HG02885 (cell line): Measurements from ENCODE around the gene NEURL3.
A peak's percentile ranks its signal among the peaks of the same experiment; 100 is the strongest.

ENCODE experiments used
- ATAC-seq: cut with Tn5 transposase; IDR thresholded peaks from one replicate; pipeline ENCODE4 v1.9.1; 2021; ENCODE audit warnings: mild to moderate bottlenecking; ENCODE audit not compliant: unreplicated experiment, poor library complexity

Gene NEURL3

GRCh38 chr2:96528700-96529375 lies 23.7 kb upstream of the NEURL3 start:
- no peak for ATAC-seq

GRCh38 chr2:96528006-96528699 lies 23.0 kb upstream of the NEURL3 start:
- no peak for ATAC-seq

GRCh38 chr2:96527286-96528005 lies 22.3 kb upstream of the NEURL3 start:
- ATAC-seq, result peak; percentile 45

GRCh38 chr2:96526615-96527285 lies 21.6 kb upstream of the NEURL3 start:
- ATAC-seq, result no peak

- ATAC-seq, result no peak
These were observed 21.0 kb upstream of the NEURL3 start for GRCh38 chr2:96526101-96526591.

GRCh38 chr2:96525211-96525507 lies 20.0 kb upstream of the NEURL3 start:
- no peak for ATAC-seq

- no peak for ATAC-seq
These were observed 19.5 kb upstream of the NEURL3 start for GRCh38 chr2:96524482-96525210.

- no peak for ATAC-seq
These were observed 18.7 kb upstream of the NEURL3 start for GRCh38 chr2:96523659-96524481.

- ATAC-seq, result no peak
These were observed 17.4 kb upstream of the NEURL3 start for GRCh38 chr2:96522304-96523203.

GRCh38 chr2:96521219-96521618 lies 16.1 kb upstream of the NEURL3 start:
- no peak for ATAC-seq

- ATAC-seq, result no peak
These were observed 15.5 kb upstream of the NEURL3 start for GRCh38 chr2:96520697-96521096.

- no peak for ATAC-seq
These were observed 15.1 kb upstream of the NEURL3 start for GRCh38 chr2:96520231-96520630.

GRCh38 chr2:96517079-96517478 lies 11.9 kb upstream of the NEURL3 start:
- ATAC-seq, result no peak

- no peak for ATAC-seq
These were observed 9.4 kb upstream of the NEURL3 start for GRCh38 chr2:96514521-96514920.

GRCh38 chr2:96512341-96512740 lies 7.2 kb upstream of the NEURL3 start:
- ATAC-seq, result no peak

GRCh38 chr2:96511851-96512250 lies 6.7 kb upstream of the NEURL3 start:
- ATAC-seq, result no peak

- no peak for ATAC-seq
These were observed 5.9 kb upstream of the NEURL3 start for GRCh38 chr2:96510931-96511595.

- no peak for ATAC-seq
These were observed 4.7 kb upstream of the NEURL3 start for GRCh38 chr2:96509847-96510230.
